Hepatocyte (in vitro differentiated cells): ENCODE measurements around the gene UBTF. TPM values are rescaled to one million over a fixed set of nuclear protein-coding genes. Genes with fewer than 3 reads are reported as not detected.

ENCODE experiments used
- DNase-seq: peaks from one replicate; pipeline ENCODE4 v3.0.0-alpha.2; 2016; ENCODE audit warnings: low spot score
- H2AFZ ChIP-seq: fragments of 200-600 bp; sonication (generic); 2 replicates; pipeline ENCODE4 v1.6.0; 2016; ENCODE audit warnings: antibody characterized with exemption, mild to moderate bottlenecking
- H3K27ac ChIP-seq: fragments of 200-600 bp; sonication (generic); 2 replicates; pipeline ENCODE4 v1.5.1; 2016; ENCODE audit warnings: mild to moderate bottlenecking
- H3K27me3 ChIP-seq: fragments of 200-600 bp; sonication (generic); 2 replicates; pipeline ENCODE4 v1.6.1; 2016
- H3K36me3 ChIP-seq: fragments of 200-600 bp; sonication (generic); replicated peaks from 2 replicates; pipeline ENCODE4 v1.5.1; 2016; ENCODE audit warnings: low read depth; ENCODE audit not compliant: insufficient read depth
- H3K4me1 ChIP-seq: fragments of 200-600 bp; sonication (generic); 2 replicates; pipeline ENCODE4 v1.5.1; 2016; ENCODE audit warnings: mild to moderate bottlenecking, moderate library complexity; ENCODE audit not compliant: insufficient read depth
- H3K4me2 ChIP-seq: fragments of 200-600 bp; sonication (generic); 2 replicates; pipeline ENCODE4 v1.6.0; 2016
- H3K4me3 ChIP-seq: fragments of 200-600 bp; sonication (generic); 2 replicates; pipeline ENCODE4 v1.5.1; 2016; ENCODE audit warnings: mild to moderate bottlenecking
- H3K79me2 ChIP-seq: fragments of 200-600 bp; sonication (generic); 2 replicates; pipeline ENCODE4 v1.6.0; 2017; ENCODE audit warnings: mild to moderate bottlenecking
- H3K9me2 ChIP-seq: fragments of 200-600 bp; sonication (generic); replicated peaks from 2 replicates; pipeline ENCODE4 v1.6.0; 2017; ENCODE audit warnings: mild to moderate bottlenecking; ENCODE audit not compliant: insufficient read depth
- H3K9me3 ChIP-seq: fragments of 200-600 bp; sonication (generic); 2 replicates; pipeline ENCODE4 v1.5.1; 2016; ENCODE audit warnings: low read depth, mild to moderate bottlenecking
- H4K20me1 ChIP-seq: fragments of 200-600 bp; sonication (generic); 2 replicates; pipeline ENCODE4 v1.6.0; 2016; ENCODE audit warnings: mild to moderate bottlenecking; ENCODE audit not compliant: insufficient read depth, poor library complexity, severe bottlenecking
- CTCF ChIP-seq: fragments of 200-600 bp; sonication (generic); IDR thresholded peaks from 2 replicates; pipeline ENCODE4 v1.5.1; 2016; ENCODE audit warnings: antibody characterized with exemption, mild to moderate bottlenecking; ENCODE audit not compliant: poor library complexity
- EZH2 ChIP-seq: fragments of 200-600 bp; sonication (generic); IDR thresholded peaks from 2 replicates; pipeline ENCODE4 v1.6.1; 2016; ENCODE audit warnings: antibody characterized with exemption, mild to moderate bottlenecking, borderline replicate concordance
- EZH2phosphoT487 ChIP-seq: fragments of 200-600 bp; sonication (generic); IDR thresholded peaks from one replicate; pipeline ENCODE4 v1.6.1; 2018; ENCODE audit warnings: antibody characterized with exemption, mild to moderate bottlenecking, low read depth, moderate library complexity; ENCODE audit not compliant: unreplicated experiment, severe bottlenecking
- WGBS: methylation state at CpG from one replicate; pipeline ENCODE4 v1.1.6; 2016; ENCODE audit warnings: low lambda C conversion rate; ENCODE audit errors: missing lambda C conversion rate; 5-methylcytosine and 5-hydroxymethylcytosine counted together
- polyA plus RNA-seq: library from polyadenylated mRNA; unstranded; fragments of >200 nt; fragmentation: Nextera tagmentation; extraction: Ambion mirVana; gene quantifications from 2 replicates; pipeline ENCODE4 v1.2.1, GENCODE V29; 2016
- total RNA-seq: library from RNA; depleted of rRNA; stranded (reverse); fragments of >200 nt; gene quantifications from 2 replicates; pipeline ENCODE4 v1.2.3, GENCODE V29; 2014

Gene UBTF
- total and polyA plus RNA-seq, 2 experiments from 2014 or later: 35.0 to 41.1 TPM

- TF ChIP-seq EZH2: no peak
- no peak for TF ChIP-seq CTCF
- TF ChIP-seq EZH2phosphoT487: no peak
- no peaks in the 10 kb centered on the region for H3K4me1 ChIP-seq
- no peaks in the 10 kb centered on the region for H4K20me1 ChIP-seq
- no peaks in the 10 kb centered on the region for H3K9me2 ChIP-seq
- H3K36me3 ChIP-seq: no peaks in the 10 kb centered on the region
- no peak overlapping the region for H3K4me2 ChIP-seq
- no peaks in the 10 kb centered on the region for H3K9me3 ChIP-seq
- H3K27me3 ChIP-seq: no peaks in the 10 kb centered on the region
- H3K79me2 ChIP-seq: no peaks in the 10 kb centered on the region
- no peak for DNase-seq
- 84% methylated on average over 11 of the region's 11 CpGs for WGBS
- H3K4me3 ChIP-seq: no peak overlapping the region
- H2AFZ ChIP-seq: no peak overlapping the region
- no peak overlapping the region for H3K27ac ChIP-seq
Measured at GRCh38 chr17:44262654-44263225, 43.3 kb upstream of the UBTF start.

DNA sequence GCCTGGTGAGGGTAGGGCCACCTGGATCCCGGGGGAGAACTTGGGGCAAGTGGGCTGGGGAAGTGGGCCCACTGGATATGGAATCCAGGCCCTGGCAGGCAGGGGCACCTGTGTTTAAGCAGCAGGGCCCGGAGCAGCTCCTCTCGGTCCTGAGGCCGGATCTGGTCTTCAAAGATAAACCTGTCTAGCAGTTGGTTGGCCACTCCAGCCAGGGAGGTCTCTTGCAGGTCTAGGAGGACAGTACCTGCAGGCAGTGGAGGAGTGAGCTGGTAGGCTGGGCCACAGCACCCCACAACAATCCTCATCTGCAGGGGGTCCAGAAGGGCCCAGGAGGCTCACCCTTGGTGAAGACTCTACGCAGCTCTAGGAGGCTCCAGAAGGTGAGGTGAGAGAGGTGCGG, 40.8 kb upstream of the UBTF start:
- TF ChIP-seq EZH2 (no peak), CTCF (no peak), EZH2phosphoT487 (no peak)
- H3K27ac ChIP-seq: no peak overlapping the region
- no peaks in the 10 kb centered on the region for H3K9me3 ChIP-seq
- no peak overlapping the region for H3K4me2 ChIP-seq
- no peaks in the 10 kb centered on the region for H3K79me2 ChIP-seq
- no peaks in the 10 kb centered on the region for H3K36me3 ChIP-seq
- H2AFZ ChIP-seq: no peak overlapping the region
- H3K4me1 ChIP-seq: no peaks in the 10 kb centered on the region
- no peaks in the 10 kb centered on the region for H4K20me1 ChIP-seq
- 95% methylated on average over 6 of the region's 6 CpGs for WGBS
- no peaks in the 10 kb centered on the region for H3K27me3 ChIP-seq
- DNase-seq: no peak
- no peak overlapping the region for H3K4me3 ChIP-seq
- no peaks in the 10 kb centered on the region for H3K9me2 ChIP-seq

DNA sequence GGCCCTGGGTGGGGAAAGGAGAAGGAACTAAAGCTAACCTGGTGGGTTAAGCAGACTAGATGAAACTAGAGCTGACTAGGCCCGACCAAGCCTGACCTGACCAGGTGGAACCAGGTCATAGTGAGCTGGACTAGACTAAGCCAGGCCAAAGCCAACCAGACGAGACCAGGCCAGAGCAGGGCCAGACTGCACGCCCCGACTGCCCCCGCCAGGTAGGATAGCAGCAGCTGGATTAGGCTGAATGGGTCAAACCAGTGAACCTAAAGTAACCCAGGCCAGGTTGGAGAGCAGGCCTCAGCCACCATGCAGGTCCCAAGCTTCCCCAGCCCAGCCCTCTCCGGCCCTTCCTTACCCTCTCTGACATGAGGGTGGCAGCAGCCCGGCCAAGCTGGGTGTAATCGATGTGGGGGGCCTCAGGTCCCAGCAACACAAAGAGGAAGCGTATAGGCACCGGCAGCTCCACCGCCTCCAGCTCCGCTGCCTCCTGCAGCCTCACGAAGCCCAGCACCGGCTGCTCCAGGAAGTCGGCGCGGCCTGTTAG, 39.4 kb upstream of the UBTF start:
- Histone ChIP-seq H2AFZ (no peak overlapping the region), H3K9me3 (no peaks in the 10 kb centered on the region), H3K4me3 (no peak overlapping the region), H3K4me2 (no peak overlapping the region), H3K27me3 (no peaks in the 10 kb centered on the region), H3K27ac (no peak overlapping the region), H4K20me1 (no peaks in the 10 kb centered on the region), H3K36me3 (no peaks in the 10 kb centered on the region), H3K79me2 (no peaks in the 10 kb centered on the region), H3K9me2 (no peaks in the 10 kb centered on the region), H3K4me1 (no peaks in the 10 kb centered on the region)
- WGBS: 89% methylated on average over 17 of the region's 17 CpGs
- TF ChIP-seq EZH2 (no peak), CTCF (no peak), EZH2phosphoT487 (no peak)
- DNase-seq: no peak
